NCI-H1105 (cell line): Measurements from ENCODE around the gene IAH1.
A peak's percentile ranks its signal among the peaks of the same experiment; 100 is the strongest.
"Not testable (repeated sequence)": the region's sequence is repeated elsewhere in the genome, so short reads cannot be mapped to it uniquely, and the experiment has no call there.

Experiments
- DNase-seq: peaks from one replicate; lab custom pipeline; 2025; lab: John Stamatoyannopoulos, UW

Gene IAH1

GRCh38 chr2:9473308-9473984 lies 905 bp upstream of the IAH1 start:
- peak; percentile 11 for DNase-seq

- DNase-seq = no peak
These were observed 378 bp upstream of the IAH1 start for GRCh38 chr2:9473985-9474360.

- no peak for DNase-seq
These were observed 3.6 kb downstream of the IAH1 start for GRCh38 chr2:9477914-9478313.

GRCh38 chr2:9478526-9478925 lies 4.2 kb downstream of the IAH1 start:
- DNase-seq = no peak

- no peak for DNase-seq
These were observed 5.8 kb downstream of the IAH1 start for GRCh38 chr2:9480157-9480556.

- no peak for DNase-seq
These were observed 8.8 kb downstream of the IAH1 start for GRCh38 chr2:9483107-9483506.

- DNase-seq = no peak
These were observed 10.2 kb downstream of the IAH1 start for GRCh38 chr2:9484533-9484932.

- no peak for DNase-seq
These were observed 14.5 kb downstream of the IAH1 start for GRCh38 chr2:9488583-9489547.

GRCh38 chr2:9490789-9491188 lies 16.4 kb downstream of the IAH1 start:
- no peak for DNase-seq

GRCh38 chr2:9492927-9493326 lies 18.6 kb downstream of the IAH1 start:
- no peak for DNase-seq

- DNase-seq = no peak
These were observed 19.1 kb downstream of the IAH1 start for GRCh38 chr2:9493478-9493877.

GRCh38 chr2:9494081-9494480 lies 19.7 kb downstream of the IAH1 start:
- no peak for DNase-seq

GRCh38 chr2:9497017-9497416 lies 22.7 kb downstream of the IAH1 start:
- no peak for DNase-seq

- DNase-seq = no peak
These were observed 23.9 kb downstream of the IAH1 start for GRCh38 chr2:9498210-9498609.

- DNase-seq = no peak
These were observed 34.6 kb downstream of the IAH1 start for GRCh38 chr2:9508931-9509330.

GRCh38 chr2:9513946-9514345 lies 39.6 kb downstream of the IAH1 start:
- not testable (repeated sequence) for DNase-seq

- no peak for DNase-seq
These were observed 42.9 kb downstream of the IAH1 start for GRCh38 chr2:9517118-9517782.

- no peak for DNase-seq
These were observed 43.8 kb downstream of the IAH1 start for GRCh38 chr2:9518163-9518562.

GRCh38 chr2:9518780-9519179 lies 44.4 kb downstream of the IAH1 start:
- DNase-seq = no peak

GRCh38 chr2:9519250-9519649 lies 44.9 kb downstream of the IAH1 start:
- no peak for DNase-seq

- DNase-seq = no peak
These were observed 49.9 kb downstream of the IAH1 start for GRCh38 chr2:9524291-9524690.

- DNase-seq = no peak
These were observed 50.9 kb downstream of the IAH1 start for GRCh38 chr2:9525266-9525665.
